Adrenal gland (tissue), 12 donors: Measurements from ENCODE around the gene MOB2. TPM values are rescaled to one million over a fixed set of nuclear protein-coding genes. Genes with fewer than 3 reads are reported as not detected.
"Not testable (repeated sequence)": the region's sequence is repeated elsewhere in the genome, so short reads cannot be mapped to it uniquely, and the experiment has no call there.

Experiments
- DNase-seq, 7 donors: peaks; one replicate each; pipeline ENCODE4 v3.0.0-alpha.2; 2019 to 2020
- H3K27ac ChIP-seq, 5 donors: fragments of 200-600 bp; sonication (generic) in 4 of 5; 1 replicate in 3 of 5; 2 replicates in 2 of 5; pipeline versions ENCODE4 v1.5.1 to v1.8.0; 2016 to 2020; ENCODE audit warnings: mild to moderate bottlenecking in 1 of 5
- H3K27me3 ChIP-seq: fragments of 200-600 bp; 2 replicates; pipeline ENCODE4 v1.8.0; 2021
- H3K36me3 ChIP-seq, 2 donors: fragments of 200-600 bp; replicated peaks in 1 of 2; 1 replicate in 1 of 2; 2 replicates in 1 of 2; pipeline versions ENCODE4 v1.5.1 to v1.8.0; 2018 to 2022
- H3K4me1 ChIP-seq, 2 donors: fragments of 200-600 bp; replicated peaks in 1 of 2; 1 replicate in 1 of 2; 2 replicates in 1 of 2; pipeline versions ENCODE4 v1.5.1 to v1.8.0; 2018 to 2021
- H3K4me3 ChIP-seq, 4 donors: fragments of 200-600 bp; sonication (generic) in 3 of 4; one replicate each; pipeline ENCODE4 v1.5.1; 2016 to 2018
- H3K9me3 ChIP-seq, 3 donors: fragments of 200-600 bp; sonication (generic) in 1 of 3; replicated peaks in 1 of 3; 1 replicate in 2 of 3; 2 replicates in 1 of 3; pipeline versions ENCODE4 v1.5.1 to v1.8.0; 2016 to 2021
- CTCF ChIP-seq, 6 experiments: fragments of 450-650 bp in 4 of 6; fragments of 200-600 bp in 2 of 6; sonication (generic) in 1 of 6; IDR thresholded peaks; 1 replicate in 5 of 6; 2 replicates in 1 of 6; pipeline versions ENCODE4 v1.5.1 to v1.8.0; 2016 to 2021; ENCODE audit warnings: antibody characterized with exemption in 6 of 6, mild to moderate bottlenecking in 2 of 6, moderate library complexity in 1 of 6
- POLR2A ChIP-seq, 2 donors: fragments of 450-650 bp; IDR thresholded peaks; one replicate each; pipeline ENCODE4 v1.6.1; 2017; ENCODE audit warnings: antibody characterized with exemption in 2 of 2, mild to moderate bottlenecking in 2 of 2, moderate library complexity in 1 of 2
- WGBS, 4 donors: extraction: QIAGEN DNeasy Blood & Tissue Kit in 2 of 4; methylation state at CpG; one replicate each; pipeline versions ENCODE4 v1.1.5 to v1.1.7; 2013 to 2017; 5-methylcytosine and 5-hydroxymethylcytosine counted together
- intact Hi-C, 2 donors: fragments of 100-400 bp; cut with DNase I; formaldehyde crosslinking; loops; one replicate each; pipeline versions ENCODE4 v1.14.1 to v1.15.0; 2022 to 2023
- polyA plus RNA-seq, 3 donors: library from polyadenylated mRNA; stranded (reverse); fragments of 200-250 nt in 2 of 3; fragments of 350-450 nt in 1 of 3; fragmentation: Illumina TruSeq in 1 of 3; extraction: RNeasy Lipid Tissue Mini Kit (QIAGEN cat#74804) in 1 of 3; gene quantifications; one replicate each; pipeline ENCODE4 v1.2.3, GENCODE V29; 2013 to 2014
- total RNA-seq, 9 donors: library from RNA; depleted of rRNA in 4 of 9; stranded (reverse); fragments of >200 nt in 4 of 9; fragments of 120-200 nt in 1 of 9; fragmentation: NEBNext Ultra II Directional in 1 of 9; extraction: Animal tissue kit (Norgen Biotek cat#: 25700) in 1 of 9; gene quantifications; one replicate each; pipeline versions ENCODE4 v1.1.0 to v1.2.4, GENCODE V29; 2013 to 2023
- donor health status: healthy with polysubstance abuse.
- donor health status: Bipolar disorder and iron deficiency.
- donor health status: DM: yes; HTN: yes; CAD: no.
- donor health status: DM: no; HTN: no; CAD: no.
- donor health status: DM: no; HTN: no; CAD: no.
- donor health status: DM: yes; HTN: yes; CAD: no.

Gene MOB2
- total and polyA plus RNA-seq, 12 donors = 11.2 to 43.3 (median 30.6) TPM

DNA sequence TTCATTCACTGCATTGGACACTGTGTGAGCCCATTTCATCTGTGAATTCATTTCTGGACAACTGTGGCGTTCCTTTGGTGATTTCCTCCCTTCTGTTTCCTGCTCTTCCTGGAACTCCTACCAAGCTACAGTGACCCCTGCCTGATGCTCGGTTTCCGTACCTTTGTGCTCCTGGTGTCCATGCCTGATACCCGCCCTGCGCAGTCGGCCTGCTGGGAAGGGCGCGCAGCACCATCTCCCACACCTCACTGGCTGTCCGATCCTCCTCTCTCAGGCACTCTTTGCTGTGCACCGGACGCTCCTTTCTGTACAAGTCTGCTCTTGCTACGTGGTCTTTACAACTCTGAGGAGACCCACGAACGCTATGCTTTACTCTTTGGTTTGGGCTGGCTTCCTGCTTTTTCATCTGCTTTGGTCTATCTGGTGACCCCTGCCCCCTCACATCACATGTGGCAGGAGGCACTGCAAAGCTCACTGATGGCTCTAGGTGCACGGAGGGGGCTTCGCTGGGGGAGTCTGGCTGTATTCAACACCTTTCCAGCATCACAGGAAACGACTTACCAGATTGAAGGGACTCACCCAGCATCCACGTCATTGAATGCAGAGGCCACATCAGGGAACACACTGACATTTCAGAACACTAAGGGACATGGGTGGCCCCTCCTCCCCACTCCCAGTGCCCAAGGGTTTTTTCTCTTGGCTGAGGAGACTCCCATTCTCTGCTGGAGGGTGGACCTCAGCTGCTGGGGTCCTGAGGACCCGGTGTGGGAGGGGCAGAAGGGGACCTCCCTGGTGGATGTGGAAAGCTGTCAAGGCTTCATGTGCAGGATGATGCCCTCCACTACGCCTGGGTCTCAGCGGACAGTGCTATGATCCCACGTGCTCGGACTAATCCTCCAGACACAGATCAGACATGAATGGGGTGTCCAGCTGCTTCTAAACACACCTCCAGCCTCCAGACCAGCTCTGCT, 27.0 kb upstream of the MOB2 start:
- intact Hi-C loops = loop anchor here in 1 of 2 donors (2.0 kb wide), 1 partner anchor 311 kb away; no protein-coding TSS in a partner anchor
- no peak overlapping the region for H3K4me3 ChIP-seq
- DNase-seq = no peak
- H3K36me3 ChIP-seq = no peaks in the 10 kb centered on the region
- no peak overlapping the region for H3K27ac ChIP-seq
- no peaks in the 10 kb centered on the region for H3K27me3 ChIP-seq
- peaks cover 0 to 14% of the 10 kb centered on the region in 2 donors for H3K4me1 ChIP-seq
- no peaks in the 10 kb centered on the region for H3K9me3 ChIP-seq
- WGBS, 4 donors = 78 to 84% (median 82%) methylated on average over 23 of the region's 23 CpGs
- TF ChIP-seq POLR2A (IDR thresholded peaks at IDR 0.05) (no peak), CTCF (IDR thresholded peaks at IDR 0.05) (no peak)

GRCh38 chr11:1512531-1513258, 26.1 kb upstream of the MOB2 start:
- DNase-seq, H3K36me3 ChIP-seq, H3K27ac ChIP-seq, H3K27me3 ChIP-seq, intact Hi-C loops, H3K9me3 ChIP-seq, H3K4me3 ChIP-seq: not testable (repeated sequence)
- H3K4me1 ChIP-seq = peaks cover 3 to 18% of the 10 kb centered on the region in 2 donors
- 74 to 85% (median 79%) methylated on average over 6 to 9 of the region's 9 CpGs for WGBS, 4 donors

DNA sequence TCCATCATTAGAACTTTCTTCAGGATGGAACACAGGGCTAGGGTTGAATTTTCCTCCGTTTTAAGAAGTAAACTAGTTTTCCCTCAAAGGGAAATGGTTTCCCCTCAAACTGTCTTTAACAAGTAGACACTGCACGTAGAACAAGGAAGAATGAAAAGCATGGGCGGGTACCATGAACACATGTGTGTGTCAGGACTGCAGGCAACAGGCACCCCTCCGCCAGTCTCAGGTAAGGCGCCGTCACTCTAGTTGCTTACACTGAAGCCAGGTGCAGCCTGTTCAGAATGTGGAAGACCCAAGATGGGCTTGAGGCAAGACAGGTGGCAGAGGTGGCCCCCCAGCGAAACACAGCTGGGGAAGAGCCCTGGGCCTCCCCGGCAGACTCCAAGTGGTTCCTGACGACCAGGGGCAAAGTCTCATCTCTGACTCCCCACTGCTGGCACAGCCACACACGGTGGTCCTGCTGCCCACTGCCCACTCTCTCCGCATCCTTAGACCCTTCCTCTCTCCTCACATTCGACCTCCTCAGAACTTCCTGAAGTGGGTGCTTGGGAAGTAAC, 25.4 kb upstream of the MOB2 start:
- no peak for DNase-seq
- Histone ChIP-seq H3K27me3 (no peaks in the 10 kb centered on the region), H3K9me3 (no peaks in the 10 kb centered on the region), H3K4me3 (no peak overlapping the region), H3K4me1 (peaks cover 7 to 23% of the 10 kb centered on the region in 2 donors), H3K27ac (no peak overlapping the region), H3K36me3 (no peaks in the 10 kb centered on the region)
- intact Hi-C loops = no loop called here
- 88 to 92% (median 90%) methylated on average over 12 of the region's 12 CpGs for WGBS, 4 donors
- TF ChIP-seq CTCF (IDR thresholded peaks at IDR 0.05) (no peak), POLR2A (IDR thresholded peaks at IDR 0.05) (no peak)

GRCh38 chr11:1510928-1511327, 24.3 kb upstream of the MOB2 start:
- no peak for DNase-seq
- intact Hi-C loops = no loop called here

DNA sequence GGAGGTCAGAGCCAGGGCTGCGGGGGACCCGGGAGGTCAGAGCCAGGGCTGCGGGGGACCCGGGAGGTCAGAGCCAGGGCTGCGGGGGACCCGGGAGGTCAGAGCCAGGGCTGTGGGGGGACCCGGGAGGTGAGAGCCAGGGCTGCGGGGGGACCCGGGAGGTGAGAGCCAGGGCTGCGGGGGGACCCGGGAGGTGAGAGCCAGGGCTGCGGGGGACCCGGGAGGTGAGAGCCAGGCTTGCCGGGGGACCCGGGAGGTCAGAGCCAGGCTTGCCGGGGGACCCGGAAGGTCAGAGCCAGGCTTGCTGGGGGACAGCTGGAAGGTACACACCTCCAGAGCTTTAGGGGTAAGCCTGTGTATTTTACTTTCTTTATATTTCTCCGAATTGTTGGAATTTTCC, 23.8 kb upstream of the MOB2 start:
- intact Hi-C loops, H3K36me3 ChIP-seq, H3K27ac ChIP-seq, H3K9me3 ChIP-seq, DNase-seq, H3K27me3 ChIP-seq, H3K4me3 ChIP-seq: not testable (repeated sequence)
- H3K4me1 ChIP-seq = peaks cover 7 to 20% of the 10 kb centered on the region in 2 donors
- 84 to 100% (median 90%) methylated on average over 1 to 13 of the region's 18 CpGs for whole genome bisulfite sequencing, 4 donors

More at GRCh38 chr11:1510928-1511327, 24.3 kb upstream of the MOB2 start:
- no peak for TF ChIP-seq POLR2A (IDR thresholded peaks at IDR 0.05)
- TF ChIP-seq CTCF (IDR thresholded peaks at IDR 0.05) = no peak
- Histone ChIP-seq H3K9me3 (no peaks in the 10 kb centered on the region), H3K27ac (no peak overlapping the region), H3K4me3 (no peak overlapping the region), H3K36me3 (no peaks in the 10 kb centered on the region), H3K27me3 (no peaks in the 10 kb centered on the region), H3K4me1 (peaks cover 7 to 26% of the 10 kb centered on the region in 2 donors)
- WGBS, 4 donors = 83 to 90% (median 86%) methylated on average over 11 of the region's 11 CpGs
